CD1c-positive myeloid dendritic cell (primary cell): ENCODE results near the gene ALDH1A2.

Experiments
- DNase-seq: peaks from one replicate; pipeline ENCODE4 v3.0.0-alpha.2; 2016; ENCODE audit errors: extremely low spot score

Gene ALDH1A2

DNA sequence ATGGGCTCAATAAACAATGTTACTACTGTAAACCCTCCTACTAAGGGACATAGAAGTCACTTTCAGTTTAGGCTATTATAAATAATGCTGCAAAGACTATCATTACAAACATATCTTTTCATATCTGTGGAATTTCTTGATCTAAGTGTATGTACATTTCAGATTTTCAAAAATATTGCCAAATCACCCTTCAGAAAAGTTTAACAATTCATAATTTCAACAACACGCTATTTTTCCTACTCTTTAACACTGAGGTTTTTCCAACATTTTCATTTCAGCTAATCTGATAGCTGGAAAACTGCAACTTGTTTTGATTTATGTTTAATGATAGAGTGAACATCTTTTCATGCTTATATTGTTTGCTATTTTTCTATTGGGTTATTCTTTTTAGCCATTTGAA lies 69.0 kb downstream of the ALDH1A2 start:
- DNase-seq: no peak

GRCh38 chr15:57994221-57995049 lies 71.1 kb downstream of the ALDH1A2 start:
- no peak for DNase-seq

- no peak for DNase-seq
Measured at GRCh38 chr15:57993409-57994145, 71.9 kb downstream of the ALDH1A2 start.

DNA sequence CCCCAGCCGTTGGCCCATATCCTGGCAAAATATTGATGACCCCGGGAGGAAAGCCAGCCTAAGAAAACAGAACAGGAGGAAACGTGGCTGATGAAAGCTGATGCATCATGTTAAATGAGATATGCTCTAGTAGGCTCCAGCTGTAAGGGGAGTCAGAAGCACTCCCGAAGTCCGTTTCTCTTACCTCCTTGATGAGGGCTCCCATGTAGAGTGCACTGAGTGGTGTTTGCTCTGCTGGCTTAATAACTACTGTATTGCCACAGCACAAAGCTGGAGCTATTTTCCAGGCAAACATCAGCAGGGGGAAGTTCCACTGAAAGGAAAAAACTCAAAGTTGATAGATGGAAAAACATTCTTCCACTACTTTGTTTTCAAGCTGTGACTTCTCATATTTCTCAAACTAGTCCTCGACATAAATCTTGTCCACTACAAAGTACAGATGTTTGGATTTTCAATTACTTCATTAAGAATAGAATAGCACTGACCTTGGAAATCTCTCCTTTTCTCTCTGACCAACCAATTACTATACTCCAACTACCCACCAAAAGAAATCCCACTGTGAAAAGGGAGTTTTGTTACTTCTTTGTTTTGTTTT lies 72.7 kb downstream of the ALDH1A2 start:
- no peak for DNase-seq

- DNase-seq: no peak
Measured at GRCh38 chr15:57973534-57973933, 92.0 kb downstream of the ALDH1A2 start.

DNA sequence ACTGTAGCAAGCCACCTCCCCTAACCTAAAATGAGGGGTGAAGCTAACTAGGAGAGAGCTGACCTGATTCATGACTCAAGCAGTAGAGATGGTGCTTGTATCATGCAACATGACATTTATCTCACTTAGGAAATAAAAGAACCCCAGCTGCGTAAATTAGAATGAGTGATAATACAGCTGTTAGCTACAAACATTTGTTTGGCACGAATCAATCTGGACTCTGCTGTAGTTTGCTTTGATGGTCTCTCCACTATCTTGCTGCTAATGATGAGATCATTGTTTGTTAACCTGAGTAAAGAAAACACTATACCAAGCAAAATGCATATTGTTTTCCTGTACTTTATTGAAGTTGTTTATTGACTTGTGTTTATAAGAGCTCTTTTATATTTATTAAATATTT lies 92.6 kb downstream of the ALDH1A2 start:
- DNase-seq: no peak

DNA sequence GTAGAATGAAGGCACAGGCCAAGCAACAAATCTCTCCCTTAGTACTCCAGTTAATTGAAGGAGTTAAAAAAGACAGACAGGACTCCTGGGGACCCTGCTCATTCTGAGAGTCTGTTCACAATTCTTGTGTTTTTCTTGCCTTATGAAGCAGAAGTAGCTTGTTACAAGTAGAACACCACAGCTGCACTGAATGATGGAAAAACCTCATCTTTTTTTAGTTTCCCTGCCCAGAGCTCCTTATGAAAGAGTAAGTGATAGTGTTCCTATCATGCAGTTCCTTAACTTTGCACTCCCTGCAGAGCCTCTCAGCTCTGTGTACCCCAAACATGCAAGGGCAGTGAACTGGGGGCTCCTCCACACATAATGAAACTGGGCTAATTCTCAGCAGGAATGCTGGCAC lies 95.5 kb downstream of the ALDH1A2 start:
- DNase-seq: no peak

GRCh38 chr15:57969355-57969754 lies 96.2 kb downstream of the ALDH1A2 start:
- no peak for DNase-seq

GRCh38 chr15:57962887-57963286 lies 102.6 kb downstream of the ALDH1A2 start:
- DNase-seq: peak; percentile 46

GRCh38 chr15:57961919-57962318 lies 103.6 kb downstream of the ALDH1A2 start:
- DNase-seq: no peak

DNA sequence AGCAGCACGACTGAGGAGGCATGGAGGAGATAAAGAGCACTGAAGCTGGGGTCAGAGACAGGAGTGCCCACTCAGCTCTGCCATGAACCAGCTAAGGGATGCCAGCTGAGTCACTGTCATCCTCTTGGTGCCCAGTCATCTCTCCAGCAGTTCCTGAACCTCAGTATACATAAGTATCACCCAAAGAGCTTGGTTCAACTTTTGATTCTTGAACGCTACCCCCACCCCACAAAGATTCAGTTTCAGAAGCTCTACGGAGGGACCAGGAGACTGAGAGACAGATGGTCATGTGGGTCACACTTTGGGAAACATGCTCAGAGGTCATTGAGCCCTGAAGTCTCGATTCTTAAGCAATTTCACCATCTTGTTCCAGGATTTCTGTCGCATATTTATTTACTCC lies 108.4 kb downstream of the ALDH1A2 start:
- DNase-seq: no peak

DNA sequence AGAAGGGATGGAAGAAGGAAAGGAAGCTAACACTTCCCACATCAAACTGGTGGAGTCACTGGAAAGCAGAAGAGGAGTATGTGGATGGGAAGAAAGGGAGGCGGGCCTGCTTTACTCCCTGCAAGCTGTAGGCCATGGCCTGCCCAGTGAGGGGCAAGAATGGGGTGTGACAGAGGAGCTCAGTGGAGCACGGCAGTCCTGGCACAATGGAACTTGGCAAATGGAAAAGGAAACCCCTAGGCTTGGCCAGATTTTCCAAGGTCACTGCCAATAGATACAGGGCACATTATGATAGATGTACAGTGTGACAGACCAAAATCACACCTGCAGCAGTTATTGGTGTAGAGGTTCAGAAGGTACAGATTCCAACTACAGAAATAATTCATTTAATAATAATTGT lies 111.6 kb downstream of the ALDH1A2 start:
- DNase-seq: no peak

DNA sequence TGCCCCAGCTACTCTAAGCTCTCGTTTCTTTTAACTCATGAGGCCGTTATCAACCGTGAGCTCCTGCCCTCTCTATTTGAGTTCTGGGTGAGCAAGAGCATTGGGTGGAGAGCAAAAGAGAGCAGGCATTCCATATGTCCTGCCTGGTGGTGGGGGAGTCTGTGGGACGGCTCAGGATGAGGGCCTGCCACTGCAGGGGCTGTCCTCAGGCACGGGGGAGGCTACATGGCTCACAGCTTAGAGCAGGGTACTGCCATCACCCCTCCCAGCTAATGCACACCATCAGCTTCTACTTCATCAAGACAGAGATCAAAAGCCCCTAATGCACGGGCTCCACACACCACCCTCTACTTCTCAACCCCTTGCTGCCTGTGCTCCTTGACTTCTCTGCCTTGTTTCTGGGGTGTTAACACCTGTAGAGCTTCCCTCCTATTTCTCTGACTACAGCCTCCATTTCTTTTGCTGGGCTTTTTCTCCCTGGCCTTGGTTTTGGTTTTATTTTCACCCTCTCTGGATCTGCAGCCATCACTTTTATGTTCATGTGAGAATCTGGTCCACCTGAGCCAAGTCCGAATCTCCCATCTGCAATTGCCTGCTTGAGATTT lies 114.1 kb downstream of the ALDH1A2 start:
- no peak for DNase-seq

GRCh38 chr15:57950381-57950946 lies 115.0 kb downstream of the ALDH1A2 start:
- no peak for DNase-seq

DNA sequence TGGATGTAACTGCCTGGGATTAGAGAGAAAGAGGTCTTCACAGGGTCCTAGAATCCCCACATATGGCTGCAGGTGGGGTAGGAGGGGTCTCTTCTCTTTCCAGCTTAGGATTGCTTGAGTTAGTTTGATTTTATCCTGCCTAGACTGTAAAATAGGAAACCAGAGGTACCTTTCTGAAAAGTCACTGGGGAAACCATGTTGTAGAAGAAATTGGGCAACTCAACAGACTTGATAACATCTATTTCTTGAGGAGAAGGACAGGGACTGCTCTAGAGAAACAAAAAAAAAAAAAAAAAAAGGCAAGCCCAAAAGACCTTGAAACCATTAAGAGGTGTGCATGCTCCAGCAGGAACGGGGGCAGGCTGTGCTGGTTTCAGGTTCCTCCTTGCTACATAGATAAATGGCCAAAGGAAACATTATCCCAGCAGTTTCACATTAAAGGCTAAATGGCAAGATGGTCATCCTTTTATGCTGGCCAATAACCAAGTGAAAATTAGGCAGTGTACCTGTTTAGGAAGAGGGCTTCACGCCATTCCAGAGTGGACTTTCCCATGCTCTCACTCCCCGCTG lies 116.1 kb downstream of the ALDH1A2 start:
- DNase-seq: no peak

DNA sequence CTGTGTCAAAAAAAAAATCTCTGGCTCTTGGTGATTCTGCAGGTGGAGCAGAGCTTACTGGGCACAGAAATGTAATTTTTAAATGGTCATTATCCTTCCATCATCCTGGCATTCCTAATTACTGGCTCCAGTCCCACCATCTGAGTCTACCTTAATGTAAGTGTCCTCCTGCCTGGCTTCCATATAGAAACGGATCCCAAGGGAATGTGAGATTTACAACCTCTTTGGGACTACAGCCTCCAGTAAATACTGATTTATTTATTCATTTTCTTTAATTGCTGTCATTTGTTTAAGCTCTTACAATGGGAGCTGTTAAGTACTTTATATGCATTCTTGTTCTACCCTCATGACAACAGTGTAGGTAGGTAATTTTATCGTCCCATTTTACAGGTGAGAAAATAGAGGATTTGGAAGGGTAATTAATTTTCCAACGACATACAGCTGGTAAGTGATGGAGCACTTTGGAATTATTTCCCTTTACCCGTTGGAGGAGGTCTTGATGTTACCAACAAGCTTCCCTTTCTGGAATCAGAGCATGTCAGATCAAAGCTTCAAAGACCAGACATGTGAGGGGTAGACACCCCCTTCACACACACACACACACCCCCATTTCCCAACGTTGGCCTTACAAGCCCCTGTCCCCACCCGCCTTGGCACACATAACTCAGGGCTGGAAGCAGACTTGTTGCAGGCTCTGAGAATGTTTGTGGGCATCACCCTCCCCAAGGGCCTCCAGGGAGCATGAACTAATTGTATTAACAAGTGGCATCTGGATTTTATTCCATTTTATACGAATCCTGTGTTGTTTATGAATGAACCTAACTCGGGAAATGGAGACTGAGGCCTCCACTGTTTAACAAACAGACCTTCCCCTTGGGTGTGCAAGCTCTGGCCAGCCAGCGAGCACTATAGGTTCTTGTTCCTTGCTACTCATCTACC lies 116.9 kb downstream of the ALDH1A2 start:
- DNase-seq: no peak

GRCh38 chr15:57947781-57948180 lies 117.7 kb downstream of the ALDH1A2 start:
- DNase-seq: no peak

- no peak for DNase-seq
Measured at GRCh38 chr15:57947282-57947681, 118.2 kb downstream of the ALDH1A2 start.

DNA sequence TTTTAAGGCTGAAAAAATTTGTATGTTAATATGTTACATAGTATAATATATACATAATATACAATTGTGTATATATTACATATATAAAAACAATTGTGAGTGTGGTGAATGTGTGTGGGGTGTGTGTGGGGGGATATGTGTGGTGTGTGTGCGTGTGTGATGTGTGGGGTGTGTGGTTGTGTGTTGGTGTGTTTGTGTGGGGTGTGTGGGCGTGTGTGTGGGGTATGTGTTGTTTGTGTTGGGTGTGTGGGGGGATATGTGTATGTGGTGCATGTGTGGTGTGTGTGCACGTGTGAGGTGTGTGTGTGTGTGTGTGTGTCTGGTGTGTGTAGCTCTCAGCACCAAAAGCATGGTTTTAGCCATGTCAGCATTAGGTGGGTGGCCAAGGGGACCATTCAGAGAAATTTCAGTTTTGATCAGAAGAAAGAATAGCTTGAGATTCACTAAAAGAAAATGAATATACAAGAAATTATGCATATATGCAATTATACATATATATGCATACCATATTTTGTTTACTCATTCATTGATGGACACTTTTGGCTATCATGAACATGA lies 118.9 kb downstream of the ALDH1A2 start:
- no peak for DNase-seq

GRCh38 chr15:57945616-57946015 lies 119.9 kb downstream of the ALDH1A2 start:
- DNase-seq: no peak
